GM21825 (cell line): ENCODE measurements around the gene WNT6.

Experiments
- ATAC-seq: cut with Tn5 transposase; IDR thresholded peaks from one replicate; pipeline ENCODE4 v1.9.1; 2021; ENCODE audit warnings: mild to moderate bottlenecking, moderate library complexity; ENCODE audit not compliant: unreplicated experiment

Gene WNT6

GRCh38 chr2:218856167-218856895 lies 3.3 kb upstream of the WNT6 start:
- ATAC-seq: no peak

DNA sequence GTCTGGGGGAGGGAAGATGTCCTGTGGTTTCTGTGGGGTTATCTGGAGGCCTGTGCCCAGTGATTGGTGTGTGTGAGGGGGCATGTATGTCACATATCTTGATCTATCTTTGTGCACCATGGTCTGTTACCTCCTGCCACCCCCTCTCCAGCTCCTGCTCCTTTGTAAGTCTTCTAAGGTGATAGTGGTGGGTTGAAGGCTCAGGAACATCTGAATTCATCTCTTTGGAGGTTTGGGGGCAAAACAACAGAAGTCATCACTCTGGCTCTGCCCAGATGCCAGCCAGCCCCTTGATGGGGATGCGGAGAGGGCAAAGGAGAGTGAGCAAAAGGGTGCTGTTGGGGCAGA lies 2.7 kb upstream of the WNT6 start:
- ATAC-seq: no peak

GRCh38 chr2:218857371-218858137 lies 2.1 kb upstream of the WNT6 start:
- no peak for ATAC-seq

GRCh38 chr2:218858138-218858445 lies 1.5 kb upstream of the WNT6 start:
- no peak for ATAC-seq

- no peak for ATAC-seq
Measured at GRCh38 chr2:218858671-218859555, 692 bp upstream of the WNT6 start.

GRCh38 chr2:218859988-218860831 lies 605 bp downstream of the WNT6 start:
- ATAC-seq: no peak

GRCh38 chr2:218860950-218861381 lies 1.4 kb downstream of the WNT6 start:
- ATAC-seq: no peak

GRCh38 chr2:218861645-218862318 lies 2.2 kb downstream of the WNT6 start:
- ATAC-seq: no peak

GRCh38 chr2:218863021-218863520 lies 3.5 kb downstream of the WNT6 start:
- no peak for ATAC-seq

DNA sequence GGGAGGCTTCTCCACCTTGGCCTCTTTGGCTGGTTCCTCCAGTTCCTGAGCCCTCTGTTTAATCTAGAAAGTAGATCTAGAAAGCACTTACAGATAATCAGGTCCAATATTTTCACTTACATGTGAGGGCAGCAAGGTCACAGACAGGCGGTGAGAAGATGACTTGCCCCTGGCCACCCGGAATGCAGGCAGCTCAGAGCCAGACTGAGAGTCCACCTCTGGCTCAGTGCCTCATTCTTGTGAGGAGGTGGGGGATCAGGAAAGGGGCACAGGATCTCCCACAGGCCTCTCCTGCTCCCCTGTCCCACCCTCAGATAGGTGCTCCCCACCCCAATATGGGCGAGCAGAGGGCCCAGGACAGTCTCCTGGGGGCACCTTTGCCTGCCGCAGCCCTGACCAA lies 5.8 kb downstream of the WNT6 start:
- ATAC-seq: no peak

DNA sequence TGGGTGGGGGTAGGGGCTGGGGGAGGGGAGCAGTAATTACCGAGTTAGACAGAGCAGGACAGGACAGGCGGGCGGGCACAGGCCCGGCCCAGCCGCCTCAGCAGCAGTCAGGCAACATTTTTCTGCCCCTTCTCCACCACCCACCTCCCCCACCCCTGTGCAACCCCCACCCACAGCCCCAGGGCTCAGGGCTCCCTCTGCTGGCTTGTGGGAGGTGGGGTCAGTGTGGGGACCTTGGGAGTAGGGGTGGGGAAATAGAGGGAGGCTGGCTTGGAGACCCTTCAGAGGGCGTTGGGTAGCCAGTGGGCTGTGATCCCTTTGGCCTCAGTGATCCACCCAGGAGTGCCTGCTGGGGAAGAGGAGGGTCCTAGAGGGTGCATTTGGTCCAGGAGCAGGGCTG lies 6.4 kb downstream of the WNT6 start:
- no peak for ATAC-seq

DNA sequence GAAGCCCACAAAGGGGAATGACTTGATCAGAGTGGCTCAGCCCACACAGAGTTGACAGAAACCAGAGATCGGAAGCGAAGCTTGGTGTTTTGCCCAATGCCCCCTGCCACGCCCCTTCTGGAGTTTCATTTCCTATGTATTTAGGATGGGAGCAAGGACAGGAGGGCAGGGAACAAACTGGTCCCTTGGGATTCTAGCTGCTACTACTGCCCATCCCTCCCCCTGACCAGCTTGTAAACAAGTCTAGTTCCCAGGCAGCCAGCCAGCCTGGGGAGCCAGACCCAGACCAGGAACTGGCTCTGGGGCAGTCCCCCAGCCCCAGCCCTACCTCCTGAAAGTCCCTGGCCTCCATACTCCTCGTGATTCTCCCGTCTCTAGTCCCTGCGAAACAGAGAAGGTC lies 8.3 kb downstream of the WNT6 start:
- no peak for ATAC-seq

DNA sequence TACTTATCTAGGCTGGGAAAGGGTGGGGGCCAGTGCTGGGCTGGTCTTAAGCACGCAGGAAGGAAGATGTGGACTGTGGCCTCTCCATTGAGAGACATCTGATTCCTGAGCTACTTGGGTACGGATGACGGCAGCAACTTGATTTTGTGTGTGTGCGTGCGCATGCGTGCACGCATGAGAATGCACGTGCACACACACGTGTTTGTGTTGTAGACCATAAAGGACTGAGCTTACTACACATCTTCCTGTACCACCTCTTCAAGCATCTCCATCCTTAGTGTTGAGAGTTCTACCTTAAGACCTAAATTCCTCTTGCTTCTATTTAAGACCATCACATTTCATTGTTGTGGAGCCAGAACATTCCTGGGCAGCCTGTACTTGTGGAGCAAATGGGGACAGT lies 9.5 kb downstream of the WNT6 start:
- ATAC-seq: no peak

- ATAC-seq: no peak
Measured at GRCh38 chr2:218870984-218871344, 11.4 kb downstream of the WNT6 start.

GRCh38 chr2:218871345-218872302 lies 12.0 kb downstream of the WNT6 start:
- no peak for ATAC-seq

DNA sequence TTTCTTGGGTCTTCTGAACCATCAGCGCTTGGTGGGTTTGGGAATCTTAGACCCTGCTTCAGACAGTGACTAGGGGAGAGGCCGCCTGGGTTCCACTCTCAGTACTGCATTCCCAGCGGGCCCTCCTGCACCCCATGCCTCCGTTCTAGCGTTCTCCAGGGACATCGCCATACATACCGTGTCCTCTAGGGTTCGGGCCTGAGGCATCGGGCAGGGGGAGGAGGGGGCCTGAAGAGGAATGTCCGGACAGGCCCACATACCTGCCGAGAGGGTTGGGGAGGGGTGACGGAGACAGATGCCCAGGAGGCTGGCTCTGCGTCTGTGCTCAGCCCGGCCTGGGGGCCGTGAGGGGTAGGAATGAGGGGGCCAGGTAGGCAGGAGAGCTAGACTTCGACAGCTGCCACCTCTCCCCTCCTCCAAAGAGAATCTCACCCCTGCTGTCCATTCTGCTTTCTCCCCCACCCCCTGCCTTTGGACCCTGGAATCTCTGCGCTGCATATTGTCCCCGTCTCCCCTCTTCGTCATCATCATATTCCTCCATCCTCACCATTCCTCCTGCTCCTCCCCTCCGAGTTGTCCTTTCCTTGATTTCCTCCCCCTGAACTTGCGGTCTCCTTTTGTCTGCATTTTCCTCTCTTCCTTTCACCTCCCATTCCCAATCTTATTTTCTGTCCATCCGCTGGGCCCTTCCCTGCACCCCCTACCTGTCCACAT lies 13.2 kb downstream of the WNT6 start:
- ATAC-seq: no peak

DNA sequence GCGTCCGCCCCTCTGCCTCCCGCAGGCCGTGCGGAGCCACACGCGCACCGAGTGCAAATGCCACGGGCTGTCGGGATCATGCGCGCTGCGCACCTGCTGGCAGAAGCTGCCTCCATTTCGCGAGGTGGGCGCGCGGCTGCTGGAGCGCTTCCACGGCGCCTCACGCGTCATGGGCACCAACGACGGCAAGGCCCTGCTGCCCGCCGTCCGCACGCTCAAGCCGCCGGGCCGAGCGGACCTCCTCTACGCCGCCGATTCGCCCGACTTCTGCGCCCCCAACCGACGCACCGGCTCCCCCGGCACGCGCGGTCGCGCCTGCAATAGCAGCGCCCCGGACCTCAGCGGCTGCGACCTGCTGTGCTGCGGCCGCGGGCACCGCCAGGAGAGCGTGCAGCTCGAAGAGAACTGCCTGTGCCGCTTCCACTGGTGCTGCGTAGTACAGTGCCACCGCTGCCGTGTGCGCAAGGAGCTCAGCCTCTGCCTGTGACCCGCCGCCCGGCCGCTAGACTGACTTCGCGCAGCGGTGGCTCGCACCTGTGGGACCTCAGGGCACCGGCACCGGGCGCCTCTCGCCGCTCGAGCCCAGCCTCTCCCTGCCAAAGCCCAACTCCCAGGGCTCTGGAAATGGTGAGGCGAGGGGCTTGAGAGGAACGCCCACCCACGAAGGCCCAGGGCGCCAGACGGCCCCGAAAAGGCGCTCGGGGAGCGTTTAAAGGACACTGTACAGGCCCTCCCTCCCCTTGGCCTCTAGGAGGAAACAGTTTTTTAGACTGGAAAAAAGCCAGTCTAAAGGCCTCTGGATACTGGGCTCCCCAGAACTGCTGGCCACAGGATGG lies 14.0 kb downstream of the WNT6 start:
- no peak for ATAC-seq
